HUES64 (cell line): ENCODE results near the gene MLX.
"Not testable (repeated sequence)": the region's sequence is repeated elsewhere in the genome, so short reads cannot be mapped to it uniquely, and the experiment has no call there.

ENCODE experiments used
- H3K27ac ChIP-seq: 2 replicates; pipeline ENCODE4 v1.7.0; 2013; ENCODE audit warnings: low read depth, low read length, inconsistent platforms
- H3K27me3 ChIP-seq: 2 replicates; pipeline ENCODE4 v1.6.1; 2013; ENCODE audit warnings: mild to moderate bottlenecking, low read length; ENCODE audit not compliant: insufficient read depth
- H3K36me3 ChIP-seq: 2 replicates; pipeline ENCODE4 v1.6.1; 2013; ENCODE audit warnings: mild to moderate bottlenecking, low read length; ENCODE audit not compliant: insufficient read depth
- H3K4me1 ChIP-seq: 2 replicates; pipeline ENCODE4 v1.6.1; 2013; ENCODE audit warnings: mild to moderate bottlenecking, low read length, moderate library complexity; ENCODE audit not compliant: insufficient read depth
- H3K4me3 ChIP-seq: 2 replicates; pipeline ENCODE4 v1.5.1; 2013; ENCODE audit warnings: mild to moderate bottlenecking, low read length, moderate library complexity
- H3K9ac ChIP-seq: 2 replicates; pipeline ENCODE4 v1.6.1; 2013; ENCODE audit warnings: mild to moderate bottlenecking, low read depth, low read length
- H3K9me3 ChIP-seq: 2 replicates; pipeline ENCODE4 v1.6.1; 2013; ENCODE audit warnings: low read depth, low read length; ENCODE audit not compliant: insufficient read depth
- WGBS: fragments of 150-250, 120-280 bp; methylation state at CpG from one replicate; pipeline ENCODE4 v1.1.7; 2013; ENCODE audit warnings: missing lambda C conversion rate; 5-methylcytosine and 5-hydroxymethylcytosine counted together

Gene MLX

DNA sequence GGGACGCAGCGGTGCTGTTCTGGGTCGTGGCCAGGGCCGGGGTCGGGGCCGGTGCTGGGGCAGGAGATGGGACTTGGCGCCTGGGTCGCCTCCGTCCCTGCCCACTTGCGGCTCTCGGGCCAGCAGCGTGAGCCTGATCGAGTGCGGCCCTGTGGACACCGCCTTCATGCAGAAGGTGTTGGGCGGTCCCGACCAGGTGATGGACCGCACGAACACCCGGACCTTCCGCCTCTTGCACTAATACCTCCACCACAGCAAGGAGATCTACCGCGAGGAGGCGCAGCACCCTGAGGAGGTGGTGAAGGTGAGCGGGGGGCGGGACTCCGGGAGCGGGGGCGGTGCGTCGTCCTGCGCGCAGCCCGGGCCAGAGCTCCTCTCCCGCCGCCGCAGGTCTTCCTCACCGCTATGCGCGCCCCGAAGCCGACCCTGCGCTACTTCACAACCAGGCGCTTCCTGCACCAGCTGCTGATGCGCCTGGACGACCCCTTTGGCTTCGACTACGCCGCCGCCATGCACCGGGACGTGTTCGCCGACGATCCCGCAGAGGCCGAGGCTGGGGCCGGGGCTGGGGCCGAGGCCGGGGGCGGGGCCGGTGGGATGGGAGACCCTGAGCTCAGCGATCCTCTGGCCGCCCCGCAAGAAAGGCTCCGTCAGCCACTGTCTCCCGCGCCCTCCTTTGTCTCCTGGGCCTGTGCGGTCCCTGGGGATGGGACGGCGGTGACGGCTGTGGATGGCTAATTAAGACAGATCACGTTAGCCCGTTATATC lies 18.6 kb upstream of the MLX start:
- peak overlapping the region; percentile 59 for H3K4me3 ChIP-seq
- H3K9me3 ChIP-seq = no peaks in the 10 kb centered on the region
- peak overlapping the region; percentile 74; the same call in 1 of the 2 replicates for H3K27ac ChIP-seq
- peak overlapping the region; percentile 55; the same call in 1 of the 2 replicates for H3K9ac ChIP-seq
- H3K4me1 ChIP-seq = no peaks in the 10 kb centered on the region
- 7% methylated on average over 73 of the region's 74 CpGs for WGBS
- no peaks in the 10 kb centered on the region for H3K27me3 ChIP-seq
- H3K36me3 ChIP-seq = peaks cover 8% of the 10 kb centered on the region; the same call in 1 of the 2 replicates

DNA sequence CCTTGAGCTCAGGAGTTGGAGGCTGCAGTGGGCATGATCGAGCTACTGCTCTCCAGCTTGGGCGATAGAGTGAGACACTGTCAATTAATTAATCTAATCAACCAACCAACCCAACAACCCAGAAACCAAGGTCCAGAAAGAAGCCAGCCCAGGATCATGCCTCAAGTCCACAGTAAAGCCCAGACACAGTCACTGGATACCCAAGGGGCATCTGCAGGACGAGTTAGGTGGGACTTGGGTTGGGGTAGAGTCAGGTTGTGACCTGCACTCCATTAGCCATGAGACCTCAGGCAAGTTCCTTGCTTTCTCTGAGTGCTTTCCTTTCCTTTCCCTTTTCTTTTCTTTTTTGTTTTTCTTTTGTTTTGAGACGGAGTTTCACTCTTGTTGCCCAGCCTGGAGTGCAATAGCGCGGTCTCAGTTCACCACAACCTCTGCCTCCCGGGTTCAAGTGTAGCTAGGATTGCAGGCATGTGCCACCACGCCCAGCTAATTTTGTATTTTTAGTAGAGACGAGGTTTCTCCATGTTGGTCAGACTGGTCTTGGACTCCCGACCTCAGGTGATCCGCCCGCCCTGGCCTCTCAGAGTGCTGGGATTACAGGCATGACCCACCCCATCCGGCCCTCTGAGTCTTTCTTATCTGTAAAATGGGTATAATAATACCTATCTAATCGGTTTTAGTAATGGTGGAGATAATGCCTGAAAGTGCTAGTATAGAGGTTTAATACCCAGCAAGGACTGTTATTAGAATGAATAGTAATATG lies 17.7 kb upstream of the MLX start:
- no peak overlapping the region for H3K27ac ChIP-seq
- 83% methylated on average over 13 of the region's 14 CpGs for WGBS
- no peaks in the 10 kb centered on the region for H3K27me3 ChIP-seq
- H3K9ac ChIP-seq = no peak overlapping the region
- H3K9me3 ChIP-seq = no peaks in the 10 kb centered on the region
- no peaks in the 10 kb centered on the region for H3K4me1 ChIP-seq
- 0 out of 2 replicates have a peak, but pooled peaks cover 2% of the 10 kb centered on the region for H3K36me3 ChIP-seq
- H3K4me3 ChIP-seq = peak overlapping the region; percentile 59

DNA sequence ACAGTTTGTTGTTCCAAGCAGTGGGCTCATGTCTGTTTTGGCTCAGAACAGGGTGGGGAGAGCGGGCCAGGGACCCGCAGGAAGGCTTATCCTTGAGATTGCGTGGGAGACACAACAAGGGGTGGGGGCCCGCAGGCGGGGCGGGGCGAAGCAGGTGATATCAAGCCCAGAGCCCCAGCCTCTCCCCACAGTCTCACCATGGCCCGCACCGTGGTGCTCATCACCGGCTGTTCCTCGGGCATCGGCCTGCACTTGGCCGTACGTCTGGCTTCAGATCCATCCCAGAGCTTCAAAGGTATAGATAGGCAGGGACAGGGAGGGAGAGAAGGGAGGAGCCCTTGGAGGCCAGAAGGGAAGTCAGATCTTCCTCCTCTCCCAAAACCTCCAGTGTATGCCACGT lies 14.2 kb upstream of the MLX start, which contains the start of gene HSD17B1:
Gene HSD17B1 (plus strand): TSS at position 188 of the 400 bp plus-strand sequence. CDS start 11 bp downstream, at position 199.
- not testable (repeated sequence) for H3K36me3 ChIP-seq, H3K4me1 ChIP-seq, H3K9ac ChIP-seq, H3K27ac ChIP-seq, H3K9me3 ChIP-seq, H3K27me3 ChIP-seq
- WGBS = 96% methylated on average over 15 of the region's 15 CpGs
- peak within 1 kb of the TSS; percentile 91 for H3K4me3 ChIP-seq

DNA sequence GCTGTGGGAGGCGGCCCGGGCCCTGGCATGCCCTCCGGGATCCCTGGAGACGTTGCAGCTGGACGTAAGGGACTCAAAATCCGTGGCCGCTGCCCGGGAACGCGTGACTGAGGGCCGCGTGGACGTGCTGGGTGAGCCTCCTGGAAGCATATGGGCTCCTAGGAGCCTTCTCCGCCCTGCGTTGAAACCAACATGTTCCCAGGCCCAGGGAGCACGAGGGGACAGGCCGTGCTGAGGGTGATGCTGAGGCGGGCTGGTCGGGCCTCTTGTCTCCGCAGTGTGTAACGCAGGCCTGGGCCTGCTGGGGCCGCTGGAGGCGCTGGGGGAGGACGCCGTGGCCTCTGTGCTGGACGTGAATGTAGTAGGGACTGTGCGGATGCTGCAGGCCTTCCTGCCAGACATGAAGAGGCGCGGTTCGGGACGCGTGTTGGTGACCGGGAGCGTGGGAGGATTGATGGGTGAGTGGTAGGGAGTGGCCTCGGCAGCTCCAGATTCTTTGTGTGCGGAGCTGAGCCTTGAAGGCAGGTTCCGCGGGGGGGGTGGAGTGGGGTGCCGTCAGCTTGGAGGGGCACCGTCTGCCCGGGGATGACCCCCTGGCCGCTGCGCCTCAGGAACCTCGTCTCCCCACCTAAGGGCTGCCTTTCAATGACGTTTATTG lies 13.6 kb upstream of the MLX start:
- Histone ChIP-seq H3K27ac (no peak overlapping the region), H3K36me3 (no peaks in the 10 kb centered on the region), H3K9me3 (no peaks in the 10 kb centered on the region), H3K9ac (no peak overlapping the region), H3K27me3 (no peaks in the 10 kb centered on the region), H3K4me3 (peak overlapping the region; percentile 91; the same call in 1 of the 2 replicates), H3K4me1 (peaks cover 3% of the 10 kb centered on the region; the same call in 1 of the 2 replicates)
- WGBS = 91% methylated on average over 45 of the region's 45 CpGs

DNA sequence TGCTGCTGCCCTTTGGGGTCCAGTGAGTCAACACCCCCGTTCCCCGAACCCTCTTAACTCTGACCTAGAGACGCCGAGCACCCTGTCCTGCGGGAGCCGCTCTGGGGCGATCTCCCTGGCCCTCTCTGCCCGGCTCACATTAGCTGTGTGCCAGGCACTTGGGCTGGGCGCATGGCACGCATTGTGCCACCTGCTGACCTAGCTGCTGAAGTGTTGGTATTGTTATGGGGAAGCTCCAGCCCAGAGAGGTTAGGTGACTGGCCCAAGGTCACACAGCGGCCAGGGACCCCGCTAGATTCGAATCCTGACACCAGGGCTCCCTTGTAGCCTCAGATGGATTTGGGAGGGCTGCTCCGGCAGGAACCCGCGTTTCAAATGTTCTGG lies 13.0 kb upstream of the MLX start:
- H3K27me3 ChIP-seq = no peaks in the 10 kb centered on the region
- WGBS = 71% methylated on average over 16 of the region's 16 CpGs

DNA sequence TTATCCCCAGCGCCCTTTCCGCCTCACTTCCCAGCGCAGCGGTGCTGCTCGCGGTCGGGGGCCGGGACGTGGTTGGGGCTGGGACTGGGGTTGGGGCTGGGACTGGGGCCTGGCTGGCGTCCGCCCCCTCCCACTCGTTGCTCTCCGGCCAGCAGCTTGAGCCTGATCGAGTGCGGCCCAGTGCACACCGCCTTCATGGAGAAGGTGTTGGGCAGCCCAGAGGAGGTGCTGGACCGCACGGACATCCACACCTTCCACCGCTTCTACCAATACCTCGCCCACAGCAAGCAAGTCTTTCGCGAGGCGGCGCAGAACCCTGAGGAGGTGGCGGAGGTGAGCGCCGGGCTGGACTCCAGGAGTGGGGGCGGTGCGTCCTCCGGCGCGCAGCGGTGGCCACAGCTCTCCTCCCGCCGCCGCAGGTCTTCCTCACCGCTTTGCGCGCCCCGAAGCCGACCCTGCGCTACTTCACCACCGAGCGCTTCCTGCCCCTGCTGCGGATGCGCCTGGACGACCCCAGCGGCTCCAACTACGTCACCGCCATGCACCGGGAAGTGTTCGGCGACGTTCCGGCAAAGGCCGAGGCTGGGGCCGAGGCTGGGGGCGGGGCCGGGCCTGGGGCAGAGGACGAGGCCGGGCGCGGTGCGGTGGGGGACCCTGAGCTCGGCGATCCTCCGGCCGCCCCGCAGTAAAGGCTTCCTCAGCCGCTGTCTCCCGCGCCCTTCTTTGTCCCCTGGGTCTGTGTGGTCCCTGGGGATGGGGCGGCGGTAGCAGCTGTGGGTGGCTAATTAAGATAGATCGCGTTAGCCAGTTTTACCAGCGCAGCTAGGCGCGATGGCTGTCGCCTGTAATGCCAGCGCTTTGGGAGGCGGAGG lies 12.4 kb upstream of the MLX start:
- H3K4me1 ChIP-seq = peaks cover 3% of the 10 kb centered on the region; the same call in 1 of the 2 replicates
- H3K36me3 ChIP-seq = no peaks in the 10 kb centered on the region
- 2% methylated on average over 82 of the region's 82 CpGs for WGBS
- peak overlapping the region; percentile 91 for H3K4me3 ChIP-seq
- no peaks in the 10 kb centered on the region for H3K27me3 ChIP-seq
- peak overlapping the region; percentile 75 for H3K9ac ChIP-seq
- H3K27ac ChIP-seq = peak overlapping the region; percentile 63; the same call in 1 of the 2 replicates
- no peaks in the 10 kb centered on the region for H3K9me3 ChIP-seq

More for the DNA sequence above, 13.0 kb upstream of the MLX start:
- H3K27ac ChIP-seq = peak overlapping the region; percentile 63; the same call in 1 of the 2 replicates
- H3K9ac ChIP-seq = peak overlapping the region; percentile 75
- H3K4me3 ChIP-seq = peak overlapping the region; percentile 91
- peaks cover 3% of the 10 kb centered on the region; the same call in 1 of the 2 replicates for H3K4me1 ChIP-seq
- H3K9me3 ChIP-seq = no peaks in the 10 kb centered on the region
- no peaks in the 10 kb centered on the region for H3K36me3 ChIP-seq

DNA sequence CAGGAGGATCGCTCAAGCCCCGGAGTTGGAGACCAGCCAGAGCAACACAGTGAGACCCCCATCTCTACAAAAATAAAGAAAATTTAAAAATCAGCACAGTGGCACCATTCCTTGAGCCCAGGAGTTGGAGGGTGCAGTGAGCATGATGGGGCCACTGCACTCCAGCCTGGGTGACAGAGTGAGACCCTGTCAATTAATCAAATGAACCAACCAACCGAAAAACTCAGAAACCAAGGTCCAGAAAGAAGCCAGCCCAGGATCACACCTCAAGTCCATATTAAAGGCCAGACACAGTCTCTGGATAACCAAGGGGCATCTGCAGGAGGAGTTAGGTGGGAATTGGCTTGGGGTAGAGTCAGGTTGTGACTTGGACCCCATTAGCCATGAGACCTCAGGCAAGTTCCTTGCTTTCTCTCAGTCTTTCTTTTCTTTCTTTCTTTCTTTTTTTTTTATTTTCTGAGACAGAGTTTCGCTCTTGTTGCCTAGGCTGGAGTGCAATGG lies 11.7 kb upstream of the MLX start:
- H3K9me3 ChIP-seq = no peaks in the 10 kb centered on the region
- whole genome bisulfite sequencing = 31% methylated on average over 3 of the region's 4 CpGs
- H3K4me1 ChIP-seq = peaks cover 3% of the 10 kb centered on the region; the same call in 1 of the 2 replicates
- peak overlapping the region; percentile 75 for H3K9ac ChIP-seq
- peak overlapping the region; percentile 91 for H3K4me3 ChIP-seq
- no peaks in the 10 kb centered on the region for H3K27me3 ChIP-seq
- H3K36me3 ChIP-seq = no peaks in the 10 kb centered on the region
- H3K27ac ChIP-seq = peak overlapping the region; percentile 63; the same call in 1 of the 2 replicates

DNA sequence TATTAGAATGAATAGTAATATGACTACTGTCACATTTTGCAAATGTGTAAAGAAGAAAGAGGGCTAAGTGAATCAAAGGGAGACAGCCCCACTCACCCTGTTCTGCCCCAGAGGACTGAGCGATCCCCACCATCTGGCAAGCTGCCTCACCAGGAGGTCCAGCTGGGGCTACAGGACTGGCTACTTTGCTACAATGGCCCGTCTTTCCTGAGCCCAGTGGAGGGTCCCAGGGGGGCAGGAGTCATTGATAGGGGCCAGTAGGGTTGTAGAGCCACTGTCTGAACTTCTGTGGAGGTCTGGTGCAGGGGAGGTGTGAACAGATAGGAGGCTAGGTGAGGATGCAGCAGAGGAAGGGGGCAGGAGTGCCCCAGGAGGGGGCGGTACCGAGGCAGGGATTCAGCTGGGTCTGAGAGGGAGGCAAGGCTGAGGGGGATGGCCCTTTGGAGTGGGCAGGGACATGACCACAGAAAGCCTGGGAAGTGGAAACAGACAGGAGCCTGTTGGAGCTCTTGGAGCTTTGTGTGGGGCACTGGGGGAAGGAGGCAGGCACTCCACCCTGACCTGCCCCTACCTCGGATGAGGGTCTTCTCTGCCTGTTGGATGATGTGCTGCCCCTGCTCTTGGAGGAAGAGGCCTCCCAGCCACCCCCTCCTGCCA lies 10.8 kb upstream of the MLX start:
- not testable (repeated sequence) for H3K27me3 ChIP-seq, H3K9me3 ChIP-seq, H3K4me3 ChIP-seq, H3K36me3 ChIP-seq, H3K9ac ChIP-seq, H3K27ac ChIP-seq, H3K4me1 ChIP-seq
- 53% methylated on average over 5 of the region's 5 CpGs for WGBS

DNA sequence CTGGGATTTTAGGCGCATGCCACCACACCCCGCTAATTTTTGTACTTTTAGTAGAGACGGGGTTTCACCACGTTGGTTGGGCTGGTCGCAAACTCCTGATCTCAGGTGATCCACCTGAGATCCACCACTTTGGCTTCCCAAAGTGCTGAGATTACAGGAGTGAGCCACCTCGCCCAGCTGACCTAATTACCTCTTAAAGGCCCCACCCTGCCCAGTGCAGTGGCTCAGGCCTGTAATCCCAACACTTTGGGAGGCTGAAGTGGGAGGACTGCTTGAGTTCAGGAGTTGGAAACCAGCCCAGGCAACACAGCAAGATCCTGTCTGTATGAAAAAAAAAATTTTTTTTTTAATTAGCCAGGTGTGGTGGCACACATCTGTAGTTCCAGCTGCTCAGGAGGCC lies 7.8 kb upstream of the MLX start:
- Histone ChIP-seq H3K36me3 (peaks cover 7% of the 10 kb centered on the region), H3K4me3 (no peak overlapping the region), H3K27ac (no peak overlapping the region), H3K9ac (peak overlapping the region; percentile 18; the same call in 1 of the 2 replicates), H3K27me3 (no peaks in the 10 kb centered on the region), H3K4me1 (peaks cover 3% of the 10 kb centered on the region; the same call in 1 of the 2 replicates), H3K9me3 (no peaks in the 10 kb centered on the region)
- WGBS = 91% methylated on average over 6 of the region's 6 CpGs

DNA sequence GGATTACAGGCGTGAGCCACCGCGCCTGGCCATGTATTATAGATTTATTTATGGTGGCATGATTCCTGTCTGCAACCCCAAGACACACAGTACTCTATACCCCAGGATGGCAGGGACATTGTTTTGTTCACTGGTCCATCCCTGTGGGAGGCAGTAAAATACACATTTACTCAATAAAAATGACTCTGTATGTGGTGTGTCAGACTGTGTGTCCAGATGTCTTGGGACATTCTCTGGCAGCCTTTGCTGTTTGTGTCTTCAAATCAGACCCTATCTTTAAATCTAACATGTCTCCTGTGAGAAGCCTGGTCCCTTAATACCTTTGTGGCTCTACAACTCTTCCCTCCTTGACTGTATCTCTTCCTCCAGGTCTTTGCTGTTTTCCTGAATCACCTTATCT lies 6.7 kb upstream of the MLX start:
- WGBS = 100% methylated on average over 3 of the region's 3 CpGs
- Histone ChIP-seq H3K9ac (no peak overlapping the region), H3K27me3 (no peaks in the 10 kb centered on the region), H3K27ac (no peak overlapping the region), H3K4me1 (peaks cover under 1% of the 10 kb centered on the region; the same call in 1 of the 2 replicates), H3K36me3 (peaks cover 19% of the 10 kb centered on the region), H3K4me3 (no peak overlapping the region), H3K9me3 (no peaks in the 10 kb centered on the region)
